ENCODE data around the gene ADARB2.

ADARB2 gene

DNA sequence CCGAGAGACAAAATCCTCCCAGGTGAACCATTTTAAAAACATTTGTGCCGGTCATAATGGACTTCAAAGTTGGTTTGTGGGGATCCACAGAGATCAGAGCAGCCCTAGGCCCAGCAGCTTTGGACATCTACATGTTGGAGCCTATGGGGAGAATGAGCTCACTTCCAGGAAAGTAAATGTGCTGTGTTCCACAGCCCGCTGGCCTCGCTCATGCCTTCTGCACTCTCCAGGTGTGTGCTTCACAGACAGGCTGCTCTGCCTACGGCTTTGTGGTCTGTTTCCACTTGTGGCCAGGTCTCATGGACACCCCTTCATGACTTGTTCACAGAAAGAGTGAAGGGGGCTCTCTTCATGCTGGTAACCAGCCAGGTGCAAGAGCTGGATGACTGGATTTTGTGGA is 141.6 kb downstream of the ADARB2 start:
- DNase-seq (no peak), ATAC-seq (no peak)

DNA sequence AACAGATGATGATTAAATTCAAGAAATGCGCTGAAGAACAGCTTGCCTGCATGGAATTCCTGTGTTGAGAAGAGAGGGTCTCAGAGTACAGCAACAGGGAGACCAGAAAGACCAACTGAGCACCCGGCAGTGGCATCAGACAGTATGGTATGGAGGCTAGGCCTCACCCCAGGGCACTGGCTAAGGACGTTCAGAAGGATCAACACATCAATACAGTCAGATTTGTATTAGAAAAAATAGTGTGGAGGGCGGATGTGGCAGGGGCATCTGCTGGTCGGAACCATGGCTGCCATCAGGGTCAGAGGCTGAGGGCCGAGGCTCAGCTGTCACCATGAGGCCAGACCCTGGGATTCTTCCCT is 142.1 kb downstream of the ADARB2 start:
- DNase-seq (no peak), ATAC-seq (no peak)

DNA sequence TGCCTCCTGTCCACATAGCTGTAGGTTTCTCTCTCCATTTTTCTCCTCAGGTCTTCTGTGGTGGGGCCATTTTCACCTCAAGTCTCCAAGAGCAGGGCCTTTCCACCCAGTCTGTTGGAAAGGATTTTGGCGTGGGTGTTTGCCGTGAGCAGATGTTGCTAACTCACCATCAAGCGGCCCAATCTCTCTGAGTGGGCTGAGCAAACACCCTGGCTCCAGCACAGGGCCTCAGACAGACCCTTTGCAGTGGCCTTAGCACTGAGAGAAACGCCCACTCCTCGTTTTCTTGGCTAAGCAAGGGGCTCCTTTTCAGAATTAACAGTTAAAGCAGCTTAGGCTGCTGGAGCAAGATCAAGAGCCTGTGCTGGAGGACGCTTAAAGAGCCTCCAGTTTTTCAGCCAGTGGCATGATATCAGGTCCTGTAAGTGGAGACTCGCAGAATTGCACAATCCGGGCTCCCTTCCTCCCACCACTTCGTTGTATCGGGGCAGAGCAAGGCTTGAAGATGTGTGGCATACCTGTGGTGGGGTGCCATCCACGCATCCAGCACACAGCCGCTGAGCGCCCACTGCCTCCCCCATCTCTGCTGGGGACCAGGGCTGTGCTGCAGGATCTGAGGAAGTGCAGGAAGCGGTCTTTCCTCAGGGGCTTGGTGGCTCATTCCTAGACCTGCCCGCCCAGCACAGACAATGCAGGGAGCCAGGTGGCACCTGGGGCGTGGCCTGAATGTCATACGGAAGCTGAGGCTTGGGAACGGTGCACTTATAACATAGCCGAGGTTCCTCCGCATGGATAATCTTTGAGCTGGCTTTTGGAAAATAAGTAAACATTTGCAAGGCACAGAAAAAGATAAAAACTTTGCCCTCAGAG is 142.7 kb downstream of the ADARB2 start:
- ATAC-seq (no peak), DNase-seq (no peak)

DNA sequence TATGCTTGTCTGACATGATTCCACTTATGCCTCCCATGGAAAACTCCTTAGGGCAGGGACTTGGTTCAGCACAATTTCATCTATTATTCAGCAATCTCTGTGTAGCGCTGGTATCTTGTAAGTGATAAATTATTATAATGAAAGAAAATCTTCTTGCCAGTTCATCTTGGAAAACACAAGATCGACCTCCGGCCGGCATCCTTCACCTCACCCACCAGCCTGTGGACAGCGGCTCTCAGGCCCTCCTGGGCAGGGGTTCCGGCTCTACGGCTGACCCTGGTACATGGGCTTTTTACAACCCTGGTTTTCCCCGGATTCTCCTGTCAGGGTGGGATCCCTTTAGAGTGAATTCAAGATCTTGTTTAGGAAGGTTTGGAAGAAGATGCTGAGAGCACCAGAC is 145.6 kb downstream of the ADARB2 start:
- no peak for DNase-seq
- no peak for ATAC-seq

DNA sequence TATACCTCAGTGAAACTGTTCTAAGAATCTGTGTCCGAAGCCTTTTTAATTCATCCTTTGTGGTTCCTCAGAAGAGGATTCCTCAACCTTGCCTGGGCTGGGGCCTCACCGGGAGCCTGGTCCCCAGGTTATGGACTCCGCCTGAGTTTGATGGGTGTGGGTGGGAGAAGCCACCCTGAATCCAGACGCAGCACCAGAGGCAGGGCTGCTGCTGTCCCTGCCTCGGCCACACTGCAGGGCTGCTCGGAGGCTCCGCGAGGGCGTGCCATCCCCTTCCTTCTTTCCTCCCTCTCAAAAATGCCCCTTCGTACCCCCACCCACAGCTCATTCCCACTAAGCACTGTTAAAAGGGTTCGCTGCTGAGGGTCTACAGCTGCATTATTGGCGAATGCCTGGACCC is 146.3 kb downstream of the ADARB2 start:
- DNase-seq = no peak
- ATAC-seq = no peak

DNA sequence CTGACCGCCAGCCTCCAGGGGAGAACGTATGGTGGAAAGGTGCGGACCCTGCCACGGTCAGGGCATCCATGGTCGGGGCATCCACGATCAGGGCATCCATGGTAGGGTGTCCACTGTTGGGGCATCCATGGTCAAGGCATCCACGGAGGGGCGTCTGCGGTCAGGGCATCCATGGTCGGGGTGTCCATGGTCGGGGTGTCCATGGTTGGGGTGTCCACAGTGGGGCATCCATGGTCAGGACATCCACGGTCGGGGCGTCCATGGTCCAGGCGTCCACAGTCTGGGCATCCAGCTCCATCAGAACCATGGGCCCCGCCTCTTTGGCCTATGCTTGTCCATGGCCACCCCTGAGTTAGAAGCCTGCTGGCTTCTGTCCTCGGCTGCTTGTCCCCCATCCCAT is 148.1 kb downstream of the ADARB2 start:
- ATAC-seq (no peak), DNase-seq (no peak)

DNA sequence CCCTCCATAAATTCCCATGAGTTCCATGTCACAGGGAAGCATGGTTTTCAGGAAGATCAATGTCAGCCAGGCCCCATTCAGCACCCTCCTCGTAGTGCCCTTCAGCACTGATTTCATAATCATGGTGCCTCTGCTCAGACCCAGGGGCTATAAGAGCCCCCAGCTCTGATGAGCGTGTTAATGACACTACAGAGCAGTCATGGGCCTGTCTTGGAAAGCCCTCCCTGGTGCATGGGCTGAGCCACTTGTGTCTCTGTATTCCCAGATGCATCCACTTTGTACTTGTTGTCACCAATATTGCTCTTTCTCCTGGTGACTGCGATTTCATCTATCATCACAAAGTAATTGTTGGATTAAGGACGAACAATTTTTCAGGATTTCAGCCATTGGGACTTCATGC is 154.6 kb downstream of the ADARB2 start:
- ATAC-seq (no peak), DNase-seq (no peak)

DNA sequence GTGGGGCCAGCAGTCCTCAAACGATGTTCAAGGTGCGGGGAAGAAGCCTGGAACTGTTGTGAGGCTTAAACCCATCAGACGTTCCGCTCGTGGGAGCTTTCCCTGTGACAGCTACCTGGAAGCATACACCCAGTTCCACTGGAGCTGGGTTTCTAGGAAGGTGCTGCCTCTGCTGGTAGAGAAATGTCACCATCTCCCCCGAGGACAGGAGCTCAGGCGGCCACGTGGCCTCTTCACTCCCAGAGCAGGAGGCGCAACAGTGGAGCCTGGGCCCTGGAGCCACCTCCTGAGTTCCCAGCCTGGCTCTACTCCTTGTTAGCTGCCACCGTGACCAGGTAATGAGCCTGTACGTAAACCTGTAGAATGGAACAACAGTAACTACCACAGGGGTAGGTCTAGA is 156.1 kb downstream of the ADARB2 start:
- no peak for DNase-seq
- ATAC-seq = no peak

DNA sequence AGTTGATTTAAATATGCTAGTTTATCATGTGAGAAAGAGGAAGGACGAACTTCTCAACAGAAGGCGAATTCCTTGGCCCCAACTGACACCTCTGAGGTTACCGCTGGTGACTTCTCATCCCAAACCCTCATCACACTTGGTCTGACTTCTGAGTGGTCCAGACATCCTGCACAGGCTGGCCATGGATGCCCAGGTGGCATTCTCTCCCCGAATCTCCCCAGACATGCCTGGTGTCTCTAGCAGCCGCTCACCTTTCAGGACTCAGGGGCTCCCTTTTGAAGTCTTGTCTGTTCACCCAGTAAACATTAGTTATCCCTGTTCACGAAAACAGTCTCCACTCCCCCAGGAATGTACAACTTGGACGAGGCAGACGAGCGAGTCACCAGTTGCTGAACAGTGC is 157.7 kb downstream of the ADARB2 start:
- ATAC-seq (no peak), DNase-seq (no peak)

DNA sequence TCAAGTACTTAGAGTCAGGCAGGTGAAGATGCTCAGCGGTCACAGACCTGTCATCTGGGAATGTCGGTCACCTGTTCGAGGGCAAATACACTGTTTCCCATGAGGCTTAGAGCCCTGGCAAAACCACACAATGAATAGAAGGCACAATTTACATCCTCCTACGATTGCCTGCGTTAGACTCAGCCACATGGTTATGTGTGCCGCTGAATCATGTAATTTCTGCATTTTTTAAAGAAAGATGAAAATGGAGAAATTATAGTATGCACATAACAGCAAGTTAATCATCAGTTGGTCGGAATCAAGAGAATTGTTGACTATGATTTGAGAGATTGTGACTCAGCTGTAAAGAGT is 158.2 kb downstream of the ADARB2 start:
- ATAC-seq = no peak
- no peak for DNase-seq

DNA sequence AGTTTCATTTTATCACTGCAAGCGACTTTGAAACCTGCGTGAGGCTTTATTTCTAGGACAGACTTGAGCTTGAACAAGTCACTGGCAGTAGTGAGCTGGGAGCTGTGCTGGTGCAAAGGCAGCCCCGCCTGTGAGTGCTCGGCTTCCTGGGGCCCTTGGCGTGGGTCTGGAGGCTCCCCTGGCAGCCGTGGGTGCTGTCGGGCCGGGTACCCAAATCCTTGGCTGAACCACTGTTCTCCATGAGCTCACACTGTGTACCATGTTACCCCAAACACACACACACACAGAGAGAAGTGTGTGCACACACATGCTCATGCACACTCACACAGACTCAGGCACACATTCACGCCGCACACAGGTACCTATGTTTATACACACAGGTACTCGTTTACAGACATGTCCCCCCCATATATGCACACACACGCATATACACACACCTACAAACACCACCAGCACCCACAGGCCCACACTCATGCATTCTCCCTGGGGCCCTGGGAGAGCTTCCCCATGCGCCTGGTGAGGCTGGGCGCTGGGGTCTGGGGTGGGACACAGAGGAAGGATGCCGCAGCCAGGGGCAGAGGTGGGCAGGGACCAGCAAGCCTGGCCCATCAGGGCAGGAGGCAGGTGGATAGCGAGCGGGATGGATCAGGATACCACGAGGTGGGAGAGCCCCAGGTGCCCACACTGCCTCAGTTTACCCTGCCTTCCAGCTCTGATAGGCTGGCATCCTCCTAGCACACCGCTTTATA is 158.8 kb downstream of the ADARB2 start:
- ATAC-seq (no peak), DNase-seq (no peak)

DNA sequence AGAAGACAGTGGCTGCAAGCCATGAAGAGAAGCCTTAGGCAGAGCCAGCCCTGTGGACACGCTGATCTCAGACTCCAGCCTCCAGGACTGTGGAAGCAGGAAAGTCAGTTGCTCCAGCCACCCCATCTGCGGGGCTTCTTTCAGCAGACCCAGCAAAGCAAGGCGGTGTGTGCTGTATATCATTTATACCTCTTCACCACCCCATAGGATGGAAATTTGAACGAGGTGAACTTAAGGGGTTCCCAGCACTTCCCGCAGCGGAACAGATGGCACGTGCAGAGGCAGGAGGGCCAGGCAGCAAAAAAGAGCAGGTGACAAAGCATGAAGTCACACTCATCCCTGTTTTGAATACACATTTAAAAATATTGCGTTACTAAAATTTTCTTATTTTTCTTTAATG is 159.4 kb downstream of the ADARB2 start:
- no peak for DNase-seq
- no peak for ATAC-seq

DNA sequence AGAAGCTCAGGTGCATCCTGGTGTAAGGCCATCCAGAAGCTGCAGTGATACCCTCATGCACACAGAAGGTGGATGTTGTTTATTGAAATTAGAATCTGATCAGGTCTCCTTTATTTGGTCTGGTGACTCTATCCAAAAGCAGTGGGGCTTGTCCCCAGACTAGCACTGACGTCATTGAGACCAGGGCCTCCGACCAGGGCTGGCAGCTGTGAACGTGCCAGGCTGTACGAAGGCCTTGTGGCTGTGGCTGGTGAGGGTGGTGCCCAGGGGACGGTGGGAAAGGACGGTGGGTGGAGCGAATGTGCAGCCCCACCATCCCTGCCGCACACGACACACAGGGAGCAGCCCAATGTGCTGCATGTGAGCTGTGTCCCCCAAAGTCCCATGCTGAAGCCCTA is 160.0 kb downstream of the ADARB2 start:
- no peak for ATAC-seq
- no peak for DNase-seq

DNA sequence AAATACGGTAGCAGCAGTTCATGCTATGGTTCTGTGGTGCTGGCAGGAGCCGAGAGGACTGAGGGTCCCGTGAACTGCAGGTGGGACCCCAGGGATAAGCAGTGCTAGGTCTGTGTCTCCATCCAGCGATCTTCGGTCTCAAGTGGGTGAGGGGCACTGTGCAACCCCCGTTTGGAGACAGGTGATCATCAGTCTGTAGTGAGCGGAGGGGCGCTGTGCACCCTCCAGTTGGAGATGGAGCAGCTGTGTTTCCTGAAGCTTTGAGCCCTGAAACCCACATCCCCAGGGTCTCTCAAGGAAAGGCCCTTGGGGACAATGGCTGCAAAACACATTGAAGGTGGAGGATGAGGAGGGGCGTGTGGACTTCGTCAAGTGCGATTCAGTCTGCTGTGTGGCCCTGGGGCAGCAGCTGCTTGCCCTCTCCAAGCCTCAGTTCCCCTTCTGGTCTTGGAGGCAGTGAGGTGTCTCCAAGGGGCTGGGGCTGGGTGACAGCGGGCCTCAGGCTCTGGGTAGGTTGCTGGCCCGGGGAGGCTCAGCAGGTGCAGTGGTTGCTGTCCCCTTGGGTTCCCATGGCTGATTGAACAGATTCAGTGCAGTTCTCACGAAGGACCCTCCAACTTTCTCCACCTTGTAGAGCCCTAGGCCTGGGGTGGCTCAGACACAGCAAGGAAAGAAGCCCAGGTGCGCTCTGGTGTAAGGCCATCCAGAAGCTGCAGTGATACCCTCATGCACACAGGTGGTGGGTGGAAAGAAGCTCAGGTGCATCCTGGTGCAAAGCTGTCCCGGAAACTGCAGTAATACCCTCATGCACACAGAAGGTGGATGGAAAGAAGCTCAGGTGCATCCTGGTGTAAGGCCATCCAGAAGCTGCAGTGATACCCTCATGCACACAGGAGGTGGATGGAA is 160.6 kb downstream of the ADARB2 start:
- no peak for DNase-seq
- no peak for ATAC-seq

DNA sequence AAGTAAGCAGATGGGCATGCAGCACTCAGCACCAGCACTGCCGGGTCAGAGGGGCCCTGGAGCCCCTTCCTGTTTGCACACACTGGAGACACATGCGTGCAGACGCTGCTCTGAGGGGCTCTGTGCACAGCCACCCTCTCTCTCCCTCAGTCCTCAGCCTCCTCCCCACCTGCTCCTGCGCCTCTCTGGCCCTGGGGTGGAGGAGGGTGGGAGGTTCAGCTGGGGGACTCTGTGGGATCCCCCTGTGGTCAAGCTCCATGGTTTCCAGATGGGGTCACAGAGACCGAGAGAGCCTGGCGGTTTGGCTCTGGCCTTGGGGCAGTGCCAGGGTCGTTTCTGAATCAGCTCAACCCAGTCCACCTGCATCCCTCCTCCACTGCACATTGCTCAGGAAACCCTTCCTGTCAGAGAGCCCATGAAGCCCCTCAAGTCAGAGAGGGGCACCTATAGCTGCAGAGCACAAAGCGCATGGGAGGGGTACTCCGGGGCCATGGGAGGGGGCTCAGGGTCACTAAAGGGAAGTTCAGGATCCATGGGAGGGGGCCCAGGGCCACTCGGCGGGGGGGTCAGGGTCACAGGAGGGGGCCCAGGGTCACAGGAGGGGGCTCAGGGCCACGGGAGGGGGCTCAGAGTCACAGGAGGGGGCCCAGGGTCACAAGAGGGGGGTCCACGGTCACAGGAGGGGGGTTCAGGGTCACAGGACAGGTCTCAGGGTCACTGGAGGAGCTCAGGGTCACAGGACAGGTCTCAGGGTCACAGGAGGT is 161.7 kb downstream of the ADARB2 start:
- DNase-seq (no peak), ATAC-seq (no peak)

DNA sequence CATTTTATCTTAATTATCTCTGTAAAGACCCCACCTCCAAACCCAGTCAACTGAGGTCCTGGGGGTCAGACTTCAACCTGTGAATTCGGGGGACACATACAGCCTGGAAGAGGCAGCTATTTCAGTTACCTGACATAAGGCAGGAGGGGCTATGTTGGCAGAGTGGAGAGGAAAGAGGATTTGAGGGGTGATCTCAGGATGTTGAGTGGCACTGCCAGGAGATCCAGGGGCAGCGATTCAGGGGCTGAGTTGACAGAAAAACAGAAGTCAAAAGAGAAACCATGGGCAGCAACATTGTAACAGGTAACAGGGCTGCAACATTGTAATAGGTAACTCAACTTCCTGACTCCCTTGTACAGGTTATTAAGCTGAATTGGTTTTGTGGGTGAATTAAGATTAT is 162.6 kb downstream of the ADARB2 start:
- ATAC-seq (no peak), DNase-seq (no peak)

DNA sequence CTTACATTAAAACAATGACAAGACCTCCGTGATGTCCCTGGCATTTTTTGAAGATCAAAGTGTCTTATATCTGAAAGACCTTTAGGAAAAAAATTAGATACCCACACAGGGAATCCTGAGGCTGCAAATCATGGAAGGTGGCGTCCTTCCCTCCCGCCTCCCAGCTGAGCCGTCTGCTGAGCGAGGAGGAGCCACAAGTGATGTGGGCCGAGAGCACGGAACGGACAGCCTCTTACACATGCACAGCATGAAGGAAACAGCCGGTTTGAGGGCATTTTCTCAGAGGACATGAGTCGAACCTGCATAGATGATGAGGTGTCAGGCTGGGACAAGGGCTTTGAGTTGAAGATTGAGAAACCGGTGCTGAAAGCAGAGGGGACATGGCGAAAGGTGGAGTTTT is 163.3 kb downstream of the ADARB2 start:
- DNase-seq (no peak), ATAC-seq (no peak)

DNA sequence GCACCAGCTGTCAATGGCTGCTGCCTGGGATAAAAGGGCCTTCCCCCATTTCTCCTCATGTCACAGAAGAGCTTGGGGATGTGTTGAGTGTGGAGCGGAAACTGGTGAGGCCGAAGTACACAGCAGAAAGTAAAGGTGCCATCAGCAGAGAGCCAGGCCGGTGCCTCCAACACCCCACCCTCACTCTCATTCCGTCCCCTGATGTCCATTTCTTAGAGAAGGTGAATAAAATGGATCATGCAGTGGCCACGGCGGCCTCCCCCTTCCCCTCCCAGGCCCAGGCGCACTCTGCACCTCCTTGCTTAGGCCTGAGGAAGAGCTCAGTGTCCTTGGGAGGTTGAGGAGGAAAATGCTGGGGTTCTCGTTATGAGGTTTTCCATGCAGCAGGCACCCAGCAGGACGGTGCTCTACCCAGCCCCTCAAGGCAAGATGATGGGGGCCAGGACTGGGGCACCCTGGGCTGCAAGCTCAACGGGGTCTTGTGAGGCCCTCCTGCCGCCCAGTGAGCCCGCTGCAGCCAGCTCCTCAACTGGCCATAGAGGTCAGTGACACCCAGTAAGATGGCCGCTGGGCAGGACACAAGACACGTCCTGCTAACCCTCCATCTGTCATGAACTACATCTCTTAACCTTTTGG is 163.9 kb downstream of the ADARB2 start:
- no peak for DNase-seq
- no peak for ATAC-seq

DNA sequence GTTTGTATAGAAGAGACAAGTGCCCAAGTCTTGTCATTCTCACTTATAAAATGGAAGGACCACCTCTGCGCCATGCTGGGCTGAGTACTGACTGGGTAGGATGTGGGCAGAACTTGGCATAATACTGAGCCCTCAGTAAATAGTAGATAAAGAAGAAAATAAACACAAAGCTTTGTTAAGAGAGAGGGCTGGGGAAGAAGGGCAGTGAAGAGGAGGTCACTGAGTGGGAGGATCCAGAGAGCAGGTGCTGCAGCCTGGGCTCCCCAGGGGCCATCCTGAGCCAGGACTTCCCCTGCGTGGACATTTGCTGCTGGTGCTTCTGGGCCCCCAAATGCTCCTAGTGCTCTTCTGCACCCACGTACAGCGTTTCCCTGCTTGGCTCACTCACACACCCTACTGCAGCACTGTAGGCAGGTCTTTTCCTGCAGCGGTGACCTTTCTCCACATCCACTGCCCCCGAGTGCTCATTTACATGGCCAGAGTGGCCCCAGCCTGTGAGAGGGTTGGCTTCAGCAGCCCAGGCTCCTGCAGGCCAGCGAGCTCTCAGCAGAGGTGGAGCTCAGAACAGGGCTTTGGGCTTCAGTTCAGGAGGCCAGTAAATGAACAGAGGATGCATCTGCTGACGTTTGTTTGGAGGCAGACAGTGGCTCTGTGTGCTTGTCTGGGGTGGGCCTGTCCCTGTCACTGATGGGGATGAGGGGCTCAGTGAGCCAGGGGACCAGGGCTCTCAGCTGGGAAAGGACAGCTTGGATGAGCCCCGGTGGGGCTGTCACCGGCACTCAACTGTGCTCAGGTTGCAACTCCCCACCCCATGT is 164.6 kb downstream of the ADARB2 start:
- ATAC-seq = no peak
- DNase-seq = no peak

DNA sequence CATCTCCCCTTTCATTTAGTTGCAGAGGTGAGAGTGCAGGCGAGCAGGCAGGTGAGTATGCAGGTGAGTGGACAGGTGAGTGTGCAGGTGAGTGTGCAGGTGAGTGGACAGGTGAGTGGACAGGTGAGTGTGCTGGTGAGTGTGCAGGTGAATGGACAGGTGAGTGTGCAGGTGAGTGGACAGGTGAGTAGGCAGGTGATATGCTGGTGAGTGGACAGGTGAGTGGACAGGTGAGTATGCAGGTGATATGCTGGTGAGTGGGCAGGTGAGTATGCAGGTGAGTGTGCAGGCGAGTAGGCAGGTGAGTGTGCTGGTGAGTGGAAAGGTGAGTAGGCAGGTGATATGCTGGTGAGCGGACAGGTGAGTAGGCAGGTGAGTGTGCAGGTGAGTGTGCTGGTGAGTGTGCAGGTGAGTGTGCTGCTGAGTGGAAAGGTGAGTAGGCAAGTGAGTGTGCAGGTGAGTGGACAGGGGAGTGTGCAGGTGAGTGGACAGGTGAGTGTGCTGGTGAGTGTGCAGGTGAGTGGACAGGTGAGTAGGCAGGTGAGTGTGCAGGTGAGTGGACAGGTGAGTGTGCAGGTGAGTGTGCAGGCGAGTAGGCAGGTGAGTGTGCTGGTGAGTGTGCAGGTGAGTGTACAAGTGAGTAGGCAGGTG is 165.6 kb downstream of the ADARB2 start:
- no peak for ATAC-seq
- DNase-seq = no peak
